Activated B cell treated with CpG ODN at 0.5 μM for 24 hours (primary cell): ENCODE measurements around the gene SDSL. TPM values are rescaled to one million over a fixed set of nuclear protein-coding genes. Genes with fewer than 3 reads are reported as not detected.

ENCODE experiments used
- ATAC-seq: fragments of 200-7000 bp; cut with Tn5 transposase; one replicate; pipeline ENCODE4 v1.10.0; 2021; ENCODE audit warnings: low read depth, mild to moderate bottlenecking, moderate library complexity
- CTCF ChIA-PET: fragments of 350-600 bp; sonication (Branson Sonifier 250); formaldehyde crosslinking; loops from one replicate; lab custom pipeline; 2021; ENCODE audit warnings: antibody characterized with exemption; lab: Charles Lee
- POLR2A ChIA-PET: fragments of 350-600 bp; sonication (Branson Sonifier 250); formaldehyde crosslinking; loops from one replicate; lab custom pipeline; 2021; ENCODE audit warnings: antibody characterized with exemption; lab: Charles Lee
- DNase-seq: peaks from one replicate; pipeline ENCODE4 v3.0.0; 2022
- H3K27ac Mint-ChIP-seq: one replicate; pipeline ENCODE4 v1.8.0; 2020; ENCODE audit warnings: mixed read lengths
- H3K27me3 Mint-ChIP-seq: one replicate; pipeline ENCODE4 v1.8.0; 2021; ENCODE audit warnings: mixed read lengths
- H3K36me3 Mint-ChIP-seq: one replicate; pipeline ENCODE4 v1.8.0; 2021; ENCODE audit warnings: low read depth, mixed read lengths
- H3K4me1 Mint-ChIP-seq: one replicate; pipeline ENCODE4 v1.8.0; 2021; ENCODE audit warnings: mixed read lengths
- H3K4me3 Mint-ChIP-seq: one replicate; pipeline ENCODE4 v1.8.0; 2020; ENCODE audit warnings: mild to moderate bottlenecking, mixed read lengths
- H3K9me3 Mint-ChIP-seq: one replicate; pipeline ENCODE4 v1.8.0; 2020; ENCODE audit warnings: mixed read lengths
- CTCF ChIP-seq: fragments of 200-600 bp; IDR thresholded peaks from one replicate; pipeline ENCODE4 v1.8.0; 2022; ENCODE audit warnings: antibody characterized with exemption, mild to moderate bottlenecking
- intact Hi-C: fragments of 100-400 bp; cut with micrococcal nuclease; formaldehyde crosslinking; loops from one replicate; pipeline ENCODE4 v1.15.1; 2024
- total RNA-seq: library from RNA; stranded (reverse); gene quantifications from 2 replicates; pipeline ENCODE4 v1.2.3, GENCODE V29; 2022

SDSL gene
- total RNA-seq, 1 donor from 2014 or later: 0.20 TPM

DNA sequence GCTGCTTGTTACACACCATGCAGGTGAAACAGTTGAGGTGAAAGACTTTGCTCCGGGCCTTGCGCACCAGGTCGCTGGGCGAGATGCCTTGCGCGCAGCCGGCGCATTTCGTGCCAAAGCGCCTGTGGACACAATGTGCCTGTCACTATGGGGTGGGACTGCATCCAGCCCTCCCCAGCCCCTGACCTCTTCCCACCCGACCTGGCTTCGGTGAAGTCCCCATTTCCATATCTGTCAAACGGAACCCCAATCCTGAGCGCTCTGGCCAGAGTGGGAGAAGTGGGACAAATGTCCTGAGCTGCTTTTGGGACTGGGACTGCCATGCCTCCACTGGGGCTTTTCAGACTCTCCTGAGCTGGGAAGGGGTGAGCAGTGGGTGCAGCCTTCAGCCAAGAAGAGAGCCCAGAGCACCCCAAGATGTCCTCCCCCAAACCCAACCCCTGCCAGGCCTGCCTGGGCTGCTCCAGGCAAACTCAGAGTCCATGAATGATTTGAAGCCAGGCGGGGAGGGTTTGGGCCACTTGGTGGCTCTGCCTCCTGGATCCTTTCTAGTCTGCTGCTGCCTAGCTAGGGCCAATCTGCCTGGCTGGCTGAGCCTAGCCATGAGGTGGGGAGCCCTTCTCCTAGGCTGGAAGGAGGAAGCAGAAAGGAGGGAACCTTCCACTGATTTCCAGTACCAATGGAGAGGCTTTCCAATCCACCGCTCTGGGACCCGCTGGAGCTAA, 47.2 kb downstream of the SDSL start:
- POLR2A ChIA-PET: no interaction called here
- Mint-ChIP-seq H3K27me3 (peaks cover 67% of the 10 kb centered on the region), H3K4me1 (peaks cover 20% of the 10 kb centered on the region), H3K9me3 (no peaks in the 10 kb centered on the region), H3K27ac (no peak overlapping the region), H3K36me3 (no peaks in the 10 kb centered on the region), H3K4me3 (no peak overlapping the region)
- ATAC-seq (no peak), DNase-seq (no peak)
- intact Hi-C loops: no loop called here
- CTCF ChIA-PET: no interaction called here
- TF ChIP-seq CTCF: no peak

GRCh38 chr12:113469949-113470743, 48.0 kb downstream of the SDSL start:
- Mint-ChIP-seq H3K4me1 (peaks cover 25% of the 10 kb centered on the region), H3K27ac (no peak overlapping the region), H3K9me3 (no peaks in the 10 kb centered on the region), H3K4me3 (no peak overlapping the region), H3K36me3 (no peaks in the 10 kb centered on the region), H3K27me3 (peaks cover 70% of the 10 kb centered on the region)
- TF ChIP-seq CTCF: no peak
- intact Hi-C loops: no loop called here
- DNase-seq (no peak), ATAC-seq (no peak)
- ChIA-PET CTCF (no interaction called here), POLR2A (no interaction called here)

- Mint-ChIP-seq H3K27me3 (peaks cover 74% of the 10 kb centered on the region), H3K4me3 (no peak overlapping the region), H3K9me3 (no peaks in the 10 kb centered on the region), H3K4me1 (peaks cover 24% of the 10 kb centered on the region), H3K27ac (no peak overlapping the region), H3K36me3 (no peaks in the 10 kb centered on the region)
- ATAC-seq: no peak
- ChIA-PET CTCF (no interaction called here), POLR2A (no interaction called here)
- no peak for TF ChIP-seq CTCF
- no peak for DNase-seq
- intact Hi-C loops: no loop called here
Observed at GRCh38 chr12:113470871-113471618, 48.9 kb downstream of the SDSL start.

DNA sequence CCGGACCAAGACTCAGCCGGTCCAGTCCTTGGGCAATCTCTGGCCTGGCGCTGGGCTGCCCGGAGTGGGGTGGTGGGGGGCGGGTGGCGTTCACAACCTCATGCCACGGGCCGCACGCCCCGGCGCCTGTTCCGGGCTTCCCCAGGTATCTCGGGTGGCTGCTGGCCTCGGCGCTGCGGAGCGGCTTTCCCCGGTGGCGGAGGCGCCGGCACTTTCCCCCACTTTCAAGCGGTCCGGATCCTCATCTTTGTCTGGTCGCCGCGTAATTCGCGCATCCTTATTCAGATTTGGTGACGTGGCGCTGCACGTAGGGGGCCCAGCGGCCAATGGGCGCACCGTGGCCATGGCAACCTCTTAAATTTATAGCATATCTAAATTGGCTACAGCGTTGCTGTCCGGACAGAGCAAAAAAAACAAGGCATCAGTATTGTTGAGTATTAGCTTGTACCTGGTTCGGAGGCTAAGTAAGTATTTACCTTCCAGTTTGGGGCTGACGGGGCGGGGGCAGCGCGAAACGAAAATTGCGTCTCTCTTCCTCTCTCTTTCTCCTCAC, 49.5 kb downstream of the SDSL start, which contains the start of gene LHX5:
TSS of gene LHX5 (minus strand) at position 253 of the 553 bp plus-strand sequence. CDS start 373 bp downstream, outside the sequence.
- ATAC-seq (no peak), DNase-seq (no peak)
- intact Hi-C loops: no loop called here
- no peak for TF ChIP-seq CTCF
- H3K4me1 Mint-ChIP-seq: peaks cover 21% of the 10 kb centered on the region
- no peaks in the 10 kb centered on the region for H3K9me3 Mint-ChIP-seq
- ChIA-PET POLR2A (interaction anchor here (0.7 kb wide), 1 partner anchor 137 kb away, joined by 3 read pairs; the partner anchor contains the start of gene SLC8B1), CTCF (no interaction called here)
- no peaks in the 10 kb centered on the region for H3K36me3 Mint-ChIP-seq
- no peak within 1 kb of the TSS for H3K27ac Mint-ChIP-seq
- H3K4me3 Mint-ChIP-seq: no peak within 1 kb of the TSS
- H3K27me3 Mint-ChIP-seq: peaks cover 69% of the 10 kb centered on the region
